NCI-H774 (cell line): ENCODE data around the gene EEF1E1.

Experiments
- DNase-seq: peaks from one replicate; lab custom pipeline; 2025; lab: John Stamatoyannopoulos, UW

EEF1E1 gene

GRCh38 chr6:8087870-8088754 lies 14.2 kb downstream of the EEF1E1 start:
- DNase-seq = no peak

DNA sequence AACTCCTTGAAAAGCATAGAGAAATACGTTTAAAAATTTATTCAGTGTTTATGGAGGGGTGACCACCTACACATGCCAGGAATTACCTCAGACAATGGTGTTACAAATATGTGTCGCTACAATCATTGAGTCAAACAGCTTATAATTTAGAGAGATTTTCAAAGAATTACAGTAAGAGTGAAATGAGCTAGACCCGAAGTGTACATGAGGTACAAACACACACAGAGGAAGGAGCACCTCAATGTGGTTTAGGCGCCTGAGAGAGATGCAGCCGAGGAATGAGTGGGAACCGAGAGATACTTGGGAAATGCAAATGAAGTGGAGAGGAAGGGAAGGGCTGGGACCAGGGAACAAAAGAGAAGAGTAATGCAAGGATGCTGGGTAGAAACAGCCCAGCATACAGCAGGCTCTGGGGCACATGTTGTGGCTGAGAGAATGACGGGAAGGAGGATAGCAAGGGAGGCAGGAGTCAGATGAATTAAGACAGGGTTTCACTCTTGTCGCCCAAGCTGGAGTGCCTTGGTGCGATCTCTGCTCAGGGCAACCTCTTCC lies 15.5 kb downstream of the EEF1E1 start:
- DNase-seq = no peak

DNA sequence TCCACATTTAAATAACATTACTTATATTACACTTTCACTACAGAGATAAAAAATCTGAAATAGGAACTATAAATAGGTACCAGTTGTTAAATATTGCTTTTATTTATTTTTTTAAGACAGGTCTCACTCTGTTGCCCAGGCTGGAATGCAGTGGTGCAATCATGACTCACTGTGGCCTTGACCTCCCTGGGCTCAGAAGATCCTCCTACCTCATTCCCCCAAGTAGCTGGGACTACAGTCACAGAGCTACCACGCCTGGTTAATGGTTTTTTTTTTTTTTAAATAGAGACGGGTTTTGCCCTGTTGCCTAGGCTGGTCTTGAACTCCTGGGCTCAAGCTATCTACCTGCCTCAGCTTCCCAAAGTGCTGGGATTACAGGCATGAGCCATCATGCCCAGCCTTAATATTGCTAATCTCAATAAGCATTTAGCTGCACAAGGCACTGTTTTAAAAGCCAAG lies 17.3 kb downstream of the EEF1E1 start:
- DNase-seq = no peak

- no peak for DNase-seq
Observed at GRCh38 chr6:8084586-8084985, 17.8 kb downstream of the EEF1E1 start.

DNA sequence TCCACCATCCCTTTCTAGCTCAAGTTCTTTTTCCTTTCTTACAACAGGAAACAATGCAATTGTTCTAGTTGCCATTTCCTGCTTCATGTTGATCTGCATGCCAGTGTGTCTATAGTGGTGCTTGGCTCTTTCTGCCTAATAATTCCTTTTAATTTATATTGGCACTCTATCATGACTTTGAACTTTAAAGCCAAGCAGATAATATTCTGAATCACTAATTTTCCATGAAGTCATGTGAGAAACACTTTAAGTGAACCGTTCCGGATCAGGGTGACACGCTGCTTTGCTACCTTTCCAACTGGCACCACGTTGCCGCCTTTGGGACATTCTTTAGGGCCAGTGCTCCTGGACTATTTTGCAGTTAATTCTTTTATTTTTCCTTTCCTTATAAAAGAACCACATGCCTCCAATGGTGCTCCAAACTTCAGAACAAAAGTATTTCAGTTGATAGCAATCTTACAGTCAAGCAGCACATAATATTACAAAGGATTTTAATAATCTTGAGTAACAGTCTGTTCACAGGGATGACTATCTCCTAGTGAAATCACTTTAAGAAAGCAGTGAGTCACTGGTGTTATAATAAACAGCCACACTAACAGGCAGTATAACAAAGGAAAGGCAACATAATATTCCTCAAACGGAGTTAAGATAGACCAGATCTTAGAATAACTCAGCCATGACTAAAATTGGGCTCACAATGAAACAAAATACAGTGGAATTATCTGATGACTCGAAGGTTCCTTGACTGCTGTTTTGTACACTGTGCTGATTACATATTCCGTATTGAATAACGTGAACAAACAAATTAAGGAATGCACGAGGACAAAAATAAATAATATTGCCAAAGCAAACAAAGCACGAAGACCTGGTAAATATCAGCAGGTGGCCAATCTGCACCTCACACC lies 19.1 kb downstream of the EEF1E1 start:
- peak; percentile 22 for DNase-seq

DNA sequence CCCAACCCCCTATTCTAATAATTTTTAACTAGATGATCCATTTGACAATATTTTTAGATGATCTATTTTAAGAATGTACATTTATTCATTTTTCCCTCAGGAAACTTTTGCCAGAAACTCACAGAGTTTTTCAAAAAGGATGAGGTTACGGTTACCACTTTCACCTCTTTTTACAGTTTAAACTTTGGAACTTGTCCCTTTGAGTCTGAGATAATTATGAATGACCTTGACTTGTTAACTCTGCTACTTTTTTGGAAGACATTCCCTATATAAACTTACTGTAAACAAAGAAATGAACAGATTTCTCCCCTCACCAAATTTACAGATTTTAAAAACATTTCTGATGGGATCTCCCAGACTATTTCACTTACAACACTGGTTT lies 19.8 kb downstream of the EEF1E1 start:
- no peak for DNase-seq

DNA sequence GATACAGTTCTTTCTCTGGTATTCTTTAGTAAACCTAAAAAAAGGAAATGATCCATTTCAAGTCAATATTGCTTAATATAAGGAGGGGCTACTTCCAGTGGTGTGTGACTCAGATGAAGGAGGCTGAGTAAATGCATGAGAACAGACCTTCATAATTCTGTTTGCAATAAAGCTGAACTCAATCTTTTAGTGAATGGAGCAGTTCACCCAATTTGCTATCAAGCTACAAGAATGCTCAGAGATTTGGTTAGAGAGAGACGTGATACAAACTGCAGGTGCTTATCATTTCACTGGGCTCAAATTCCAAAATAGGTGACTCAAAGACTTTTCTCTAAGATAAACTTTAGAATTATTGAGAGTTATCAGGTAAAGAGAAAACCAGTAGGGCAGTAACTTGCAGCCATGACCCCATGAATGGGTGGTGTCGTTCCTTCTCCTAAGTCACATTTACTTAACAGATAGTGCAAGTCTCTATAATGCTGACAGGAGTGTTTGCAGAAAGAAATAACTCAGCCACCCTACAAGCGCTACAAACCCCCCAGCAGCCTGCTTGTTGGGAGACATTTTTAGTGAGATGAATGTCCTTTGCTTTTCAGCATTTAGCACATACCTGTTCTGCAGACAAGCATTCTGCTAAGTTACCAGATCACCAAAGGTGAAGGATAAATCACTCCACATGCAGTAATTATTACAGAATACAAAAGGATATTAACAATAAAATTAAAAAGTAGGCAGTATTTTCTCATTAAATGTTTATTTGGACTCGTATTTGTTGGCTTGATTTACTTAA lies 21.8 kb downstream of the EEF1E1 start:
- DNase-seq = no peak

GRCh38 chr6:8079126-8079525 lies 23.2 kb downstream of the EEF1E1 start:
- no peak for DNase-seq

GRCh38 chr6:8077991-8078390 lies 24.4 kb downstream of the EEF1E1 start:
- DNase-seq = no peak

GRCh38 chr6:8075704-8076103 lies 26.6 kb downstream of the EEF1E1 start:
- no peak for DNase-seq

DNA sequence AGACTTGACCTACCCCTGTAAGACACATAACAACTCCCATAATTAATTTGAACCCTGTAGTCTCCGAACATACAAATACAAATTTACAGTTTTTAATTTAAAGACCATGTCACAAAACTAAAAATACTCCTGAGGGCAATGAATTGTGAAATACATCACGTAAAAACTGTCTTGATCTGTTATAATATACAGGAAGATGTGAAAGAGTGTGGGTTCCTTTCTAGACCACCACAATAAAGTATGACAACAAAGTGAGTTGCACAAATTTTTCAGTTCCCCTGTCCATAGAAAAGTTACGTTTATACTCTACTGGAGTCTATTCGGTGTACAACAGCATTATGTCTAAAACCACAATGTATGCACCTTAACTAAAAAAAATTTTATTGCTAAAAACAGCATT lies 27.2 kb downstream of the EEF1E1 start:
- no peak for DNase-seq

DNA sequence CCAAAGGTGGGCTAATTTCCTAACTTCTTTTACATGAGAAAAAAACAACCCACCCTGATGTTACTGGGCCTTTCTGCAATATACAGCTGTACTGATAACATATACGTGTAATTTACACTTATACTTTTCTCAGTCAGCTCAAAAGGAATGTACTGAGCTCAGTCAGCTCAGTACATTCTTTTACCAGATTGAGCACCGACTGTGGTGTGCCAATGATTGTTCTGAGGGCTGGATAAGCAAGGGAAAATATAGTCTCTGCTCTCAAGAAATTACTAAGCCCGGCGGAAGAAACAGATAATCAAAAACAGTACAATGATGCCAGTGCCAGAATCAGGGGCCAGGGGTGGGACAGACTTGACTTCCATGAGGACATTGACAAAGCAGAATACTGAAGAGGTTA lies 28.1 kb downstream of the EEF1E1 start:
- DNase-seq = no peak

DNA sequence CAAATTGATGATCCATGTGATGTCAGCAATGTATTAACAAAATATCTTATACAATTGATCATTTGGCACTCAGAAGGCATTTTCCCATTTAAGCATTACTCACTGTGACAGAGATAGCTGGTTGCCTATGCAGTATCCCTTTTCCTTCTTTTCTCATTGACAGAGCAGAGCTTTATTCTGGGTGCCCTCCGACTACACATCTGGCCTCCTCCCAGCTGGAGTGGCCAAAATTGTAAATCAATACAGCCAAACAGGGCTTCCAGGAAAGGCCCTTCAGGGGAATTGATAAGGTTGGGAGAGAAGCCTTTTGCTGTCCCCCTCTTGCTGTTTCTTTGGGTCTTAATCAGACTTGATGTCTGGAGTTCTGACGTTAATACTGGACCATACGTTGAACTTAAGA lies 28.6 kb downstream of the EEF1E1 start:
- no peak for DNase-seq

DNA sequence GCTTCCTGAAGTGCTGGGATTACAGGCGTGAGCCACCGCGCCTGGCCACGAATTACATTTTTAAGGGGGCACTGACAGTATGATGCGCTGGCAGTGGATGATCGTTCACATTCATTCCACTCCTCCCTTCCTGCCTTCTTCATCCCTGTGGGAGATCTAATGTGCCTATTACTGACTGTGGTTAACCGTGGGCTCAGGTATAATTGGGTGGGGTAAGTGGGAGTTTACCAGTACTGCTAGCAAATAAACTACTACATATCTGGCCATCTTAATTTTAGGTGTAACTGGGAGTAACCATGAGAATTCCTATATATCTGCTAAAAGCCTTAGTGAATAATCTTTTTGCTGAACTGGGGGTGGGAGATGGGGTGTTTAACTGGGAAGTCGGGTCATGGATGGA lies 31.6 kb downstream of the EEF1E1 start:
- DNase-seq = no peak

DNA sequence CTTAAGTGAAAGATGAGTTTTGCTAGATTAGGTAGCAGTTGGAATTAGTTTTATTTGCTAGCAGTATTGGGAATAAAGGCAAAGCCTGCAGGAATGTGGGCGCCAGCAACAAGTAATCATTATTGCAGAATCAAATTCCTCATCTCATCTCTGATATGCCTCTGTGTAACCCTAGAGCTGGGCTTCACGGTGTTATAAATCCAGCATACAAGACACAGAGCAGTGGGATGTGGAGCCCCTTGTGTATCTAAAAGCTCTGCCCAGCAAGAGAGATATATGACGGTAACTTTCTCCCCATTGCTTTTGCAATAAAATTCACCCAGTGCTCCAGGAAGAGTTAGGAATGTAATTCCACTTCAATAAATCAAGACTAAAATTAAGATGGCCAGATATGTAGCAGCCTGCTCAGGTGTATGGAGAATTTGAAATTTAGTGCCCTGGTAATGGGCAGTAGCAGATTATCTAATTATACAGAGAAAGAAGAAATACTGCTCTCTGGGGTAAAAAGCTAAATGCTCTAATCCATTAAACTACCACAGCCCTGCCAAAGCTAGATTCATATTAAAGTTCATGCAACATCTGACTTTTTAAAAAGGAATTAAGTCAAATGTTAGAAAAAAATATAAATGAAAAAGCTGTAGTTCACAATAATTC lies 32.6 kb downstream of the EEF1E1 start:
- DNase-seq = no peak

- no peak for DNase-seq
Observed at GRCh38 chr6:8069151-8069550, 33.2 kb downstream of the EEF1E1 start.

DNA sequence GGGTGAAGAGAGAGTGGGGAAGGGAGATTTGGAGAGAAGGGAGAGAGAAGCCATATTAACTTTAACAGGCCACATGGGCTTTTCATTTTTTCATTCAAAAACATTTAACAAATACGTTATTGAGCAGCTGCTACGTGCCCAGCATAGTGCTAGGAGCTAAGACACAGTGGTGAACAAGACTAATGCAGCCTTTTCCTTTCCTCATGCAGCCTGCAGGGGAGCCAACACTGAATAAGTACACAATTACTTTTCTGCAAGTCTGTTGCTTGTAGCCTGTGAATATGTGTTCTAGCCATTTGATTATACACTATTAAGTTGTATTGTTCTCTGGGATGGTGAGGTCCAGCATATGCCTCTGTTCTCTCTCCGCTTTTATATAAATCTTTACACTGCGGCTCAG lies 36.2 kb downstream of the EEF1E1 start:
- no peak for DNase-seq

GRCh38 chr6:8065519-8065911 lies 36.8 kb downstream of the EEF1E1 start:
- no peak for DNase-seq

DNA sequence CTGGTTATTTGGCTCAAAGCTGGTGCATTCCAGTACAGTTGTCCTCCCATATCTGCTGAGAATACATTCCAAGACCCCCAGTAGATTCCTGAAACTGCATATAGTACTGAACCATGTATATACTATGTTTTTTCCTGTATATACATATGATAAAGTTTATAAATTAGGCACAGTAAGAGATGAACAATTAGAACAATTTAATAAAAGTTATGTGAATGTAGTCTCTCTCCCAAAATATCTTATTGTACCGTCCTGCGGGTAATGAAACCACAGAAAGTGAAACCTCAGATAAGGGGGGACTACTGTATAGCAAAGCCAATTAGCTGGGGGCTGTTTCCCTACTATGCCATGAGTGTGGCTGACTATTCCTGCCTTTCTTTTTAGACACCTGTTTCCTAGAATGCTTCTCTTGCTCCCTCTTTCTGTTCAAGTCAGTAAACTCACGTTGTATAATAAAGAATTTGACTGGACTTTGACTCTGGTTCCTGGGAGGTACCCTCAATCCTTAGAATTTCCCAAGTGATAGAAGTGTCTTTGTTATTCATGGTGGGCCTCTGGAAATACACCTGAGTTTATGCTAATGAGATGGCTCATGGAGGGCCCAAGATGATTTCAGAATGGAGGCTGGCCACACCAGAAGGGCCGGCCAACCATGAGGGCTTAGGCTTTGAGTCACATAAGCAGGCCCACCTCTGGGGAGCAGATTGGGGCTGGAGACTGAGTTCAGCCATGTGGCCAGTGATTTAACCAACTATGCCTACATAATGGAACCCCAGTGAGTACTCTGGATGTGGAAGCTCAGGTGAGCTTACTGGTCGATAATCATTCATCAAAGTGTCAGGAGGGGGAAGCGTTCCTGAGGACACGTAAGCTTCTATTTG lies 37.5 kb downstream of the EEF1E1 start:
- DNase-seq = no peak
